ENCODE measurements around the gene BUD13. TPM values are rescaled to one million over a fixed set of nuclear protein-coding genes. Genes with fewer than 3 reads are reported as not detected.

The BUD13 gene
- total RNA-seq, 1 experiment from 2014 or later, result 22.9 TPM

GRCh38 chr11:116732271-116733042, 40.3 kb downstream of the BUD13 start:
- CTCF ChIA-PET, result interaction anchor here (0.8 to 2.2 kb wide), 9 partner anchors 10 to 494 kb away, joined by 3 to 13 read pairs (median 5); partner anchors contain the start of genes APOA1 and APOA5
- no peak overlapping the region for H3K4me2 ChIP-seq (ENCODE audit: low read length)

More at GRCh38 chr11:116732271-116733042, 40.3 kb downstream of the BUD13 start:
- ATAC-seq, result peak; percentile 94
- H3K4me1 ChIP-seq (ENCODE audit: control insufficient read depth in 1 of 2, insufficient read depth in 2 of 2, low read length in 2 of 2), result peaks cover 0 to 4% of the 10 kb centered on the region in 2 experiments; a peak in 1 of 4 replicates
- no peaks in the 10 kb centered on the region for H3K9me3 ChIP-seq (ENCODE audit: control insufficient read depth in 1 of 2, insufficient read depth in 1 of 2, low read depth in 1 of 2, low read length in 2 of 2)
- H3K4me3 ChIP-seq (replicated peaks in 1 of 2; ENCODE audit: low read depth in 1 of 2, low read length in 2 of 2), result no peak overlapping the region
- no peaks in the 10 kb centered on the region for H3K79me2 ChIP-seq (ENCODE audit: insufficient read depth, low read length)
- intact Hi-C loops (cut with micrococcal nuclease), result loop anchor here (1.0 kb wide), 2 partner anchors 374 to 494 kb away; no protein-coding TSS in a partner anchor
- H3K27ac ChIP-seq (ENCODE audit: low read depth, low read length), result no peak overlapping the region
- no peaks in the 10 kb centered on the region for H4K20me1 ChIP-seq (ENCODE audit: insufficient read depth)
- H3K27me3 ChIP-seq (ENCODE audit: insufficient read depth, low read length), result no peaks in the 10 kb centered on the region
- ChIA-PET POLR2A (interaction anchor here (0.7 kb wide), 1 partner anchor 366 kb away, joined by 3 read pairs; no protein-coding TSS in a partner anchor), RAD21 (ENCODE audit: low non-redundant PET in 1 of 2, low total read pairs in 2 of 2, uncharacterized antibody in 2 of 2, unreplicated experiment in 2 of 2) (interaction anchor here in 1 of 2 experiments (1.1 kb wide), 1 partner anchor 103 kb away, joined by 3 read pairs; no protein-coding TSS in a partner anchor)
- no peaks in the 10 kb centered on the region for H3K9me2 ChIP-seq (ENCODE audit: insufficient read depth)
- no TSS peak for BruUV-seq (replicated peaks)
- DNase-seq (ENCODE audit: low read depth, low spot score), result peak; percentile 45
- TF ChIP-seq SRF (IDR thresholded peaks at IDR 0.05; ENCODE audit: low read depth) (0 out of 2 replicates have a peak, but pooled peaks have one; percentile 48), SIN3A (IDR thresholded peaks at IDR 0.05; ENCODE audit: low read depth) (no peak), SP1 (IDR thresholded peaks at IDR 0.05; ENCODE audit: low read depth) (no peak), POLR2A (IDR thresholded peaks at IDR 0.05; ENCODE audit: borderline replicate concordance, extremely low read depth, insufficient read depth, insufficient read length) (no peak), REST (IDR thresholded peaks at IDR 0.05; ENCODE audit: low read depth) (no peak), ELF1 (IDR thresholded peaks at IDR 0.05; ENCODE audit: borderline replicate concordance, low read depth) (no peak), RAD21 (IDR thresholded peaks at IDR 0.05; ENCODE audit: low read depth) (peak; percentile 60), EZH2 (IDR thresholded peaks at IDR 0.05) (no peak), EZH2phosphoT487 (IDR thresholded peaks at IDR 0.05; ENCODE audit: borderline replicate concordance) (no peak), YY1 (IDR thresholded peaks at IDR 0.05; ENCODE audit: extremely low read depth, insufficient replicate concordance, low read depth, low read length) (no peak), EGR1 (IDR thresholded peaks at IDR 0.05; ENCODE audit: low read depth) (no peak), CBX3 (IDR thresholded peaks at IDR 0.05; ENCODE audit: low read depth) (no peak), CEBPB (IDR thresholded peaks at IDR 0.05; ENCODE audit: low read depth) (no peak), JUND (IDR thresholded peaks at IDR 0.05) (no peak)
- TF ChIP-seq, protein P1, sequence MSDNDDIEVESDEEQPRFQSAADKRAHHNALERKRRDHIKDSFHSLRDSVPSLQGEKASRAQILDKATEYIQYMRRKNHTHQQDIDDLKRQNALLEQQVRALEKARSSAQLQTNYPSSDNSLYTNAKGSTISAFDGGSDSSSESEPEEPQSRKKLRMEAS (IDR thresholded peaks at IDR 0.05), result no peak
- TF ChIP-seq, protein P2, sequence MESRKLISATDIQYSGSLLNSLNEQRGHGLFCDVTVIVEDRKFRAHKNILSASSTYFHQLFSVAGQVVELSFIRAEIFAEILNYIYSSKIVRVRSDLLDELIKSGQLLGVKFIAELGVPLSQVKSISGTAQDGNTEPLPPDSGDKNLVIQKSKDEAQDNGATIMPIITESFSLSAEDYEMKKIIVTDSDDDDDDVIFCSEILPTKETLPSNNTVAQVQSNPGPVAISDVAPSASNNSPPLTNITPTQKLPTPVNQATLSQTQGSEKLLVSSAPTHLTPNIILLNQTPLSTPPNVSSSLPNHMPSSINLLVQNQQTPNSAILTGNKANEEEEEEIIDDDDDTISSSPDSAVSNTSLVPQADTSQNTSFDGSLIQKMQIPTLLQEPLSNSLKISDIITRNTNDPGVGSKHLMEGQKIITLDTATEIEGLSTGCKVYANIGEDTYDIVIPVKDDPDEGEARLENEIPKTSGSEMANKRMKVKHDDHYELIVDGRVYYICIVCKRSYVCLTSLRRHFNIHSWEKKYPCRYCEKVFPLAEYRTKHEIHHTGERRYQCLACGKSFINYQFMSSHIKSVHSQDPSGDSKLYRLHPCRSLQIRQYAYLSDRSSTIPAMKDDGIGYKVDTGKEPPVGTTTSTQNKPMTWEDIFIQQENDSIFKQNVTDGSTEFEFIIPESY (IDR thresholded peaks at IDR 0.05; ENCODE audit: extremely low read depth, insufficient replicate concordance, low read length), result no peak
- TF ChIP-seq, protein P3, sequence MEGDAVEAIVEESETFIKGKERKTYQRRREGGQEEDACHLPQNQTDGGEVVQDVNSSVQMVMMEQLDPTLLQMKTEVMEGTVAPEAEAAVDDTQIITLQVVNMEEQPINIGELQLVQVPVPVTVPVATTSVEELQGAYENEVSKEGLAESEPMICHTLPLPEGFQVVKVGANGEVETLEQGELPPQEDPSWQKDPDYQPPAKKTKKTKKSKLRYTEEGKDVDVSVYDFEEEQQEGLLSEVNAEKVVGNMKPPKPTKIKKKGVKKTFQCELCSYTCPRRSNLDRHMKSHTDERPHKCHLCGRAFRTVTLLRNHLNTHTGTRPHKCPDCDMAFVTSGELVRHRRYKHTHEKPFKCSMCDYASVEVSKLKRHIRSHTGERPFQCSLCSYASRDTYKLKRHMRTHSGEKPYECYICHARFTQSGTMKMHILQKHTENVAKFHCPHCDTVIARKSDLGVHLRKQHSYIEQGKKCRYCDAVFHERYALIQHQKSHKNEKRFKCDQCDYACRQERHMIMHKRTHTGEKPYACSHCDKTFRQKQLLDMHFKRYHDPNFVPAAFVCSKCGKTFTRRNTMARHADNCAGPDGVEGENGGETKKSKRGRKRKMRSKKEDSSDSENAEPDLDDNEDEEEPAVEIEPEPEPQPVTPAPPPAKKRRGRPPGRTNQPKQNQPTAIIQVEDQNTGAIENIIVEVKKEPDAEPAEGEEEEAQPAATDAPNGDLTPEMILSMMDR (IDR thresholded peaks at IDR 0.05 in 2 of 3, conservative IDR thresholded peaks at IDR 0.05 in 1 of 3; ENCODE audit: borderline replicate concordance in 1 of 3, insufficient read depth in 1 of 3, low read depth in 2 of 3, low read length in 2 of 3), result peak; percentile 64 to 90 (median 73); a peak in 5 of 6 replicates
- no peaks in the 10 kb centered on the region for H3K36me3 ChIP-seq (ENCODE audit: control insufficient read depth in 1 of 2, insufficient read depth in 2 of 2, low read length in 2 of 2)
- H3K9ac ChIP-seq (ENCODE audit: low read length), result no peak overlapping the region
- H2AFZ ChIP-seq (ENCODE audit: low read depth, low read length, poor library complexity, severe bottlenecking), result no peak overlapping the region

All from HCT116 (cell line).